NCI-H1930 (cell line): ENCODE data around the gene ZNF407.

Experiments
- DNase-seq, 2 experiments: peaks; one replicate each; lab custom pipeline; 2025; lab: John Stamatoyannopoulos, UW

The ZNF407 gene

DNA sequence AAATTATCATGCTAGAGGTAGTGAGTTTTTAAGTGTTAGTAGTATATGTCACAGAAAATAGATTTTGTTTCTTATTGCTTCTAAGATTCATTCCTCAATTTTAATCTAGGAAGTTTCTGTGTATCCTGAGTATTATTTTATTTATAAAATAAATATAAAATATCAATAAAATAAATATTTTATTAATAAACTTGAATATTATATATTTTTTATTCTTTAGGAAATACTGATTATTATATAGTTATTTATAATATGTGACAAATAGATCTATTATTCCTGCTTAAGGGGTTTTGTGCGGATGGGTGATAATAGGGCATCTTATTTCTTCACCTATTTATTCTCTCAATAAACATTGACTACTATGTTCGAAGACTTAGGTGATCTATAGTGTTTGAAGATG lies 191.0 kb downstream of the ZNF407 start:
- no peak for DNase-seq

DNA sequence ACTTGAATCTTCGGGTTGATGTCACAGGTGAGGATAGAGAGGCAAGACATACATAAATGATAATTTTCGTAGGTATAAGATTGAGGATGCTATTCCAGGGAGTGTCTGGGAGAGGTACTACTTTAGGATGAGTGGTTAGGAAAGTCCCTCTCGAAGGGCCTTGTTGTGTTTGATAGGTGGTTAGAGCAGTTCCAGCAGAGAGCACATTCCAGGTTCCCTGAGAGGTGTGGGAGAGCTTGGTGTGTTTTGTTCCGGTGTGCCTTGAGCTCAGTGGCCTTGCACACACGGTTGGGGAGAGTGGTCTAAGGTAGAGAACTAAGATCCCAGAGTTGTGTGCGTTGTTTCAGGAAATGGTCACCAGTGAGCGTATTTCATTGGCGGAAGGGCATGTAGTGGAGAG lies 191.4 kb downstream of the ZNF407 start:
- DNase-seq, result no peak

DNA sequence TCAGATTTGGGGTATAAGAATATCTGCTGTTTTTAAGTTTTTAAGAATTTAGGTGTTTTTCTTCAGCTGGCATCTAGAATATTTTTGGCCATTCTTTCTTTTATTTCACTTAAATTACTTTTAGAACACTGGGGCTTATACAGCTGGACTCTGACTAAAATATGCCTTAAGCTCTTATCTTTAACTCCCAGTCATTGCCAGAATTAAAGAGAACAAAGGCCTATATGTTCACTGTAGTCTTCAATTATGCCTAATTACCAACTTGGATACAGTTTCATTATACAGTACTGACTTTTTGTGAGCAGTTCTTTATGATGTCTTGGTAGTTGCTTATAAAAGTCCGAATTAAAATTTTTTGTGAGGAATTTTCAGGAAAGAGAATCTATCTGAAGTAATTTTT lies 192.8 kb downstream of the ZNF407 start:
- no peak for DNase-seq

DNA sequence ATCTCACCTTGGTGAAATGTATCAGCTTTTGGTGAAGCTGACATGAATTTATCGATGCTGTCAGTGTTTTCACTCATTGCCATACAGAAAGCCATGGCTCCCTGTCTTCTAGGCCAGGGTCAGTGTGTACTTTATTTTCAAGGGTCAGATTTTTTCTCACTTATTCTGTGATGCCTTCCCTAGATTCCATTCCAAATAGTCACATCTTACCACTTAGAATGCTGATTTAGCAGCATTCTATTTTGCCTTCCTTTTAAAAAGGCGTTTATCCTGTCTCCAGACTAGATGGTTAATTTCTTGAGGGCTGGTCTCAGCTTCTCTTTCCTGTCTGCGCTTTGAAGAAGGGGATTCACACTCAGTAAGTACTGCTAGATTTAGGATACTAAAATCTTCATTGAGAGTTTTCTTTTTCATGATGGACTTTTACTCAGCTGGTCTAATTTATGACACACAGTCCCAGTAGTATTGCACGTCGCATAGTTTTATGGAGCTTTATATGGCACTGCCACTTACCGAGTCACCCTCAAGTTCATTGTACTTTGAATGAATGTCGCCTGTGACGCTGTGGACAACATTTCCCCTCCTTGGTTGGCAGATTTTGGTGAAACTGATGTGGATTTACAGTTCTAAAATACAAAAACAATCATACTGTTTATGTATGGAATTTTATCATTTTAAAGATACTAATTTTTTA lies 194.0 kb downstream of the ZNF407 start:
- DNase-seq, result no peak

DNA sequence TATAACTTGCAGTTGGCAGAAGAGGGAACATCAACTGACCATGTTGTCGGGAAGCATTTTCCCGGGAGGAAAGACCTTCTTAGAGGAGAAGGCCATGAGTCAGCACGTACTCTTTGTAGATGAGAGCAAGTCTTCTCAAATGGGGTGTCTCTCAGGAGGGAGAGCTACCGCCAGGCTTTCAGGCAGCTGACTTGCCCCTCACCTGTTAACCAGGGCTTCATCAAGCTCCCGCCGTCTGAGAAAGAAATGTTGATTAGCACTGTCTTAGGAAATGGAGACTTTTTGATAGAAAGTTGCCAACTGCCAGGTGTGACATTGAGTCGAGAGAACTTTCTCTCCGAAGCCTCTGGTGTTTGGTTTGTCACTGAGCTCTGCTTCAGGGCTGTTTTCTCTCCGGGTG lies 196.1 kb downstream of the ZNF407 start:
- no peak for DNase-seq

DNA sequence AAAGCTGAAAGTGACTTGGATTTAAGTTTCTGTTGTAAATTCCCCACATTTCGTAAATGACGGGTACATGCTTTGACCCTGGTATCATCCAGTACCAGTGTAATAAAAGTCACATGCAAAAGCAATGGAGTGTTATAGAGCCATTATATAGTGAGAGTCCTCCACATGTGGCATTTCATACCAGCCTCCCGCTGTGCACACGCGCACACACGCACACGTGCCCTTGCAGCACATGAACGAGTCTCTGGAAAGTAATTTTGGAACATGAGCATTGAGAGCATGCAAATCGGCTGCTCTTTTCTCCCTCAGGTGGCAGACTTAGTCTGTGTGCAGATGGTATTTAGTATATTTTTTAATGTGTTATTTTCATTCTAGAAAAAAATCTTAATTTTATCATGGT lies 198.1 kb downstream of the ZNF407 start:
- no peak for DNase-seq

DNA sequence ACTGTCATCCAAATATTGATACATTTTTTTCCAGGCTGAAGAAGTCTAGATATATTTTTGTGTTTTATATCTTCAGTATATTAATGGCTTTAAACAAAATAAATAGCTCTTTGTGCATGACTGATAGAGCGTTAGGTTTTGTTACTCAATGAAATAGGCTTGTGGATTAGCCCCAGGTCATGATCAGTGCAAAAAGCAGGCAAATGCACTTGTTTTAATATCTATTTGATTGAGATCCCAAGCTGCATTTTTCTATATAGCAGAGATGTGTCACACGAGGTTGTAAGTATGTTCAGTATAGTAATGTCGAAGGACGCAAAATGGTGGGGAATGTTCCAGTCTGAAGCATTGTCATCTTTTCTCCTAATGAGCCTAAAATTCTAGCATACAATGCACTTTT lies 198.5 kb downstream of the ZNF407 start:
- DNase-seq, result no peak

DNA sequence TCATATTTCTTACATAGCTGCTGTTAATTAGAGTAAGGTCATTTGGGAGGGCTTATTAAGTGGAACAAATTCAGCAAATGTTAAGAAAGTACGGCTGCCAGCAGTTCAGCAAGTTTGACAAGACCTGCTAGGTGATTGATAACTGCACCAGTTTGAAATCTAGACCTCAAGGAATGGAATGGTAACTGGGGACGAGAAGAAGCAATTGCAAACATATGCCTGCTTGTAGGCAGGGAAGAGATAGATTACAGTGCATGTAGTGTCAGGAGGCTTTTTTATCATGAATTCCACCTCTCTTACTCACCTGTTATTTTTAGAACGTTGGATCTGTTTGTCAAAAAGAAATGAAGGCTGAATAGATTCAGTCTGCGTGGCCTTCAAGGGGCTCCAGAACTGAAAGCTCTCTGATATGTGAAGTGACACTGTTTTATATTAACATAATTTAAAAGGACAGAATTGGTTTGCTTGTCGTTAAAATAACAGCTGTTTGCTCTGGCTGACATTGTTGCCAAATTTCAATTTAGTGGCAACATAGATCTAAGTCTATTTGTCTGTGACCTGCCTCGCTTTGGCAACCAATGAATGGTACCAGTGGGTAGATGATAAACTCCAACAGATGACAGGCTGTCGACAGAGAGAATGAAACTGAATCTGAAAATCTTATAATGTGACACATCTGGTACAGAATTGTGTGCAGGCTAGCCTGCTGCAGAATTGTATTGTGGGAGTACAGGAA lies 199.3 kb downstream of the ZNF407 start:
- DNase-seq, result no peak

DNA sequence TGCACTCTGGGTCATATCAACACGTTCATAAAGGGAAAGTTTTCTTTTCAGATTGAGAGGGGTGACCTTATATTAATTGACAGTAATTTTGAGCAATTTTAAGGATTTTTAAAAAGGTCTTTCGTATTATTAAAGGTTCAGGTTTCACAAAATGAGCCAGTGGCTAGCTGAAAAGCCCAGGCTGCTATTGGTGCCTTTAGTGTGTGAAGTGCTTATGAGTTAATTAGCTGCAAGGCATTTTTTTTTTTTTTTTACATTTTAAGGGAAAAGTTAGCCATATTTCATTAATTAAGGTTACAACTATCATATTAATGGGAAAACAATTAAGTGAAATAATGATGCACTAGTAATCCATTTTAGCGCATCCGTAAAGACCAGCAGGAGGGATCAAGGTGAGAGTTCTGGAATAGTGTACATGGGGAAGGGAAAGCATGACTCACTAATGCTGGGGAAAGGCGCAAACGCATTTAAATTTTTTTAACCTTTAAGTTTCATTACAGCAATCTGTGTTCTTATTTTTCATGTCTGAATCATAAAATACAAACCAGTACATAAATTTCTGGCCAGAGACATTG lies 200.0 kb downstream of the ZNF407 start:
- no peak for DNase-seq

DNA sequence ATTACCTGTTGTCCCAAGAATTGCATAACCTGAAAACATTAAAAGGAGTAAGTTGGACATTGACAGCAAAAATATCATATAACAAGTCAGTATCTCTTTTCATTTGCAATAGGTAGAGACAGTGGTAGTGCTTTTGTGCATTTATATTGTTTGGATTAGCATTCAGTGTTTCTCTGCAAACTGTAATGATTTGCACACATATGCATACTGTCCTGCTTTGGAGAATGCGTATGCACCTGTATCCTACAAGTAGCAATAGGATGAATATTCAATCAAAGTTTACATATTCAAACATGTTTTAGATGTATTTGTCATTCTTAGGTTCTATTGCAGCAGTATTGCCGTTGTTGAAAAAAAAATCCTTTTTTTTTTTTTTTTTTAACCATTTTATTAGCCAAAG lies 201.9 kb downstream of the ZNF407 start:
- DNase-seq, result no peak

DNA sequence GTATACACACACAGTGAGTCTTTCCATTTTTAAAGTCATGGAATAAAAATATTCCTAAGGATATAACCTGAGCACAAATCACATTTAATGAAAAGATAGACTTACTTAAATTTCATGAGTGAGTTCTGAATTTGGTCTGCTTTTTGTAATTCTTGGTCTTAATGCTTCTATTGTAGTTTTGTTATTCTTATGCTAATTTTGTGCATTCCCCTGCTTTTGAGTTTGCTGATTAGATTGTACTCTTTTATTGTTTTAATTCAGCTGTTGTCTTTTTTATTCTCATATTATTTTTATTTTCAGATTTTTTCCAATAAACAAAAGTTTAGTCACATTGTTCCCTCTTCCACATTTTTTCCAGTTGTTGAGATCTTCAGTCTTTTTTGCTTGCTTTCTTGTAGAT lies 202.4 kb downstream of the ZNF407 start:
- no peak for DNase-seq

DNA sequence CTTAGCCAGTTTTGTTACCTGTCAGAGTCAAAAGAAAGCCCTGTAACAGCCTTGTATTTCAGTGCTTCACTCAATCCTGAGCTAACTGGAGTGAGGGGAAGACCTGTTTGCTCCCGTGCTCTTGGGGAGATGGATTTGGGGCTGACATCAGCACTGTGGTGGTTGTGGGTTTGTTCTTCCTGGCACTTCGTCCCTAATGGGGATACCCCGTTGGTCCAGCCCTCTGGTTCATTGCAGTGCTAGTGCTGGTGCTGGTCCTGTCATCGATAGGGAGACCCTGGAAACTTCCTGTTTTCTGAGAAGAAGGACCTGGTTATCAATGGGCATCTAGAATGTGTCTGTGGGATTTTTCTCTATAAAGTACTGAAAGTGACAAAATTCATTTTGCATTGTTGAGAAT lies 205.4 kb downstream of the ZNF407 start:
- DNase-seq, result no peak

DNA sequence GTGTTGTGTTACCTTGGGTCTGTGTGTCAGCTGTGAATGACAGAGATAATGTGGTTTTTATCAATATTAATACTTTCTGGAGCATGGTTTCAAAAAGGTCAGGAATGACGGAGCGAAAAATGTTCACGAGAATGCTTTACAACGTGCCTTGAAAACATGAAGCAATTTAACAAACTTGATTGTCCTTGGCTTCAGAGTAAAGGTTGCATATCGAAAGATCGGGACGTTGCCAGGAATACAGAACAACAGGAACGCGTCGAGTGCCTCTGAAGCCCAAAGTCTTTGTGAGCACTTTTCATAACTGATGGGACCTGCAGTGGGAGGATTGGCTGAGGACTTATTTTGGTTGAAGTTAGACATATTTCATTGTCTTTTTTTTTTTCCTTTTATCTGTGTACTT lies 206.1 kb downstream of the ZNF407 start:
- no peak for DNase-seq

DNA sequence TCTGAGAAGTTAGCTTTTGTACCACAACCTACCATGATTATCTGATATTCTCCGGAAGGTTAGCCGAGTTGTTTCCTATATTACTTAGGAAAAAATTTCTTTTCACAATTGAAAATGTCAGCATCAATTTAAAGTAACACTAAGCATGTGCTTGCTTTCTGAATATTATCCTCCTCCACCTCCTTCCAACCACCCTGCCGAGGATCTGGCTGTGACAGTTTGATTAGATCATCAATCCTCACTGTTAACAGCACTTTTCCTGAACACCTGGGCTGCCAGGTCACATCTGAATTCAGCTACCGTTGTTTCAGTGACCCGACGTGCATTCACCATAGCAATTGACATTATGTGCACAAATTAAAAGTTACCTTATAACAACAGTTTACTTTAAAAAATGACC lies 207.0 kb downstream of the ZNF407 start:
- no peak for DNase-seq

DNA sequence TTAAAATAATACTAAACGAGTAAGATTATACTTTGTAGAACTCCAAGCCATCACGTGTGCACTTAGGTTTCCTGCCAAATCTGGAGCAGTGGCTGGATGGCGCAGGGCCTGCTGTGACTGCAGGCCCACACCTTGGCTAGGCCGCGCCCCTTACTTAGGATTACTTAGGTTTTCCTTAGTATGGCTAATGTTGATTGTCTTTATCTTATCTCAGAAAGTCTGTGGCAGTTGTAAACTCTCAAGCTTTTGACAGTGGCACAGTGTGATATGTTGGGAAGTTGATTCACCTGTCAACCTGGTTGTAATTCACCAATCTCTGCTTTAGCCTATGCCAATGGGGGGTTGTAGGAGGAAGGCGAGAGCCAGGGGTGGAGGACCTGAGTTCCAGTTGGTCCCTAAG lies 208.4 kb downstream of the ZNF407 start:
- no peak for DNase-seq

DNA sequence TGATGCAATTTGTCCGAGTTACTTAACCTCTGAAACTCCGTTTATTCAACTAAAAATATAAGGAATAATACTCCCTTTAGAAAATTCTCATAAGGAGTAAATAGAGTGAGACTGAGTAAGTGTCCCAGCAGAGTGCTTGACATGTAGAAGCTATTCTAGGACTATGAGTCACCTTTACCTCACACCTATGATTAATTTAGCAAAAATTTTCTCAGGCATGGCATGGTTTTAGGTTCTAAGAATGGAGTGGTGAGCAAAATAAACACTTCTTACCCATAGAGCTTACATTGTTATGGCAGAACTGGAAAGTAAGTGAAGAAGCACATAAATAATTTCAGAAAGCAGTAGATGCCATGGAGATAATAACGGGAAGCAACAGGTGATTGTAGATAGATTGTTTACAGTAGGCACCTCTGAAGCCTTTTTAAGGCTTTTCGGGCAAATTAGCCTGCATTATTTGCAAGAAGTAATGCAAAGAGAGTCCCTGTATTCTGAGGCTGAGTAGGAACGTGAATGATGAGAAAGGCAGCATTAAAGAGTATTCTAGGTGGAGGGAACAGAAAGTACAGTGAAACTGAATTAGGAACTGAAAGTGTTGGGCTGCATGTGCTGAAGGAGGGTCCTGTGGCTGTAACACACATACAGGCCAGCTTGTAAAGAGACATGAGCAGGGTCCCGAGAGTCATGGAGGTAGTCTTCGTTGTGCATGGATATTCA lies 209.2 kb downstream of the ZNF407 start:
- no peak for DNase-seq

DNA sequence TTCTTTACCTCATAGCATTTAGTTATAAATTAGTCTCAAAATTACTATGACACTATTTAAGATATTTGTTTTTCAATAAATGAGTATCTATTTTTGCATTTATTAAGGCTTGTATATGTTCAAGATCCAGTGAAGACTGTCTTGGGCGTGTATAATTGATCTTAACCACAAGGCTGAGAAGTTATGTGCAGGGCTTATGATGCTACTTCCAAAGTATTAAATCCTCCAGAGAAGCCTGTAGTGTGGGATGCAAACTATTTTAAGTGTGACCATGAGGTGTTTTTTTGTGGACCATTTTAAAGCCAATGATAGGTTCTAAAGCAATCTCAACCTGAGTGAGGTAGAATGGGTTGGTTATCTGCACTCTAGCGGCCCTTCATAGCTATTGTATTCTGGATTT lies 219.9 kb downstream of the ZNF407 start:
- no peak for DNase-seq

DNA sequence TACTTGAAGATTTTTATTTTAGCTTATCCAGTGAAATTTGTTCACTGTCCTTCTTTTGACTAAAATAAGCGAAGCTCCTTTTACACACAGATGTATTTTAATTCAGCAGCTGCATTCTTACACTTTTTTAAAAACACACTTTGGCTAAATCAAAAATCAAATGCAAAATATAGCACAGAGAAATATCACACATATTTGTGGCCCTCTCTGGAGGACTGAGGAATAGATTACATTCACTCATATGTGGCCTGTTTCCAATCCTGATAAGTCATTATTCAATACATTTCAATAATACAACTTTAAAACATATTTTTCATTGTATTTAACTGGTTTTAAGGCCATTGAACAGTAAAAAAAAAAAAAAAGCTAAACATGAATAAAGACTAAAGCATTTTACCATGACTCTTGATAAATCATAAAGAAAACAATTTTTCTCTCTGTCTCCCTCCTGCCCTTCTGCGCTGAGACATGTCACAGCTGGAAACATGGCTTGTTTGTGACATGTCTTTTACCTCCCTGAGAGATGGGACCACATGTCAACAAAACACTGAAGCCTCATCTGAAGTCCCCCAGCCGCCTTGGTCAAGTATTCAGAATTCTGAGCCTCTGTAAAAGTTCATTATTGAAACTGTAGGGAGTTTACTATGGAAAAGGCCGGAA lies 221.0 kb downstream of the ZNF407 start:
- no peak for DNase-seq

DNA sequence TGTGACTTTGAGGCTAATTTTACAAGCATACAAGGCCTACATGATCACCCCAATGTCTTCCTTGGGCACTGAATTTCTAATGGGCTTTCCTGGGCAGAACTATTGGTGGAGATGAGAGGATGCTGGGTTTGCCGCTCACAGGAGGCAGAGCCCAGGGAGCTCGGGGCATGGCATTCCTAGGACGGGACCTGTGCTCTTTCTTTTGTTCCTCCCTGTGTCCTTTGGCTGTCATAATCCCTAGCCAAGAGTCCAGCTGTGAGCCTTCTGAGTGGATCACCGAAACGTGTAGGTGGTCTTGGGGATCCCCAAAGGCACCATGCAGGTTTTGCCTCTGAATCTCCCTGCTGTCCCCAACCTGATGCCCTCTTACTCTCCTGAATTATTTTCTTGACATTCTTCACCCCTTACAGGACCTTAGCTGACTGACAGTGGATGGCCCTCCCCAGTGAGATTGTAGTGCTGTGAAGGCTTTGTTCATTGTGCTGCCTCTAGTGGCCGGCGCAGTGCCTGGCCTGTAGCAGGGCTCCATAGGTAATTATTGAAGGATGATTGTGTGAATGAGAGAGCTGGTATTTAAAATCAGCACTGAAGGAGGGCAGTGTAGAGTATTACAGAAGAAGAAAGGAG lies 221.9 kb downstream of the ZNF407 start:
- DNase-seq, result no peak

DNA sequence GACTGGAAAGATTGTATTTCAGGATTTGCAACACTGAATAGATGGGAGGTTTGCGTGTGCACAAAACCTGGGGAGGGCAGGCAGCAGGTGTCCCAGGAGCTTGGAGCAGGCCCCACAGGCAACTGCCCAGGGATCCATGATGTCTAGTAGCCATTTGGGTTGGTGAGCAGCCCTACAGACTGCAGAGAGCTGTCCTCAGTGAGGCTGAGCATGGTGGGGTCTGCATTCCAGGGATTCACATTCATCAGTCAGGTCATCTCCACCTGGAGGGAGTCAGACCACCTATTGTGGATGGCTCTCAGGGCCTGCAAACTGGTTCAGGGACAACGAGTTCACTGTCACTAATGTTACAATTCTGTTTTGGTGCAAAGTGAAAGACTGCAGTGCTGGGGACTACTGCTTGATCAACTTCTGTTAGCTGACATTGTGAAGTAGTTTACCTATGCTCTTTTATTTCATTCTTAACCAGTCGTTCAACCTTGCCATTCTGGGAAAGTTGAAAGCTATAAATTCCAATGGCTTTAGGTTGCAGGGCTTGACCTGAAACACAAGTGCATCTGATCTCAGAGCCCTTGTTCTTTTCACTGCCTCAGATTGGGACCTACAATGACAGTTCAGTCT lies 222.6 kb downstream of the ZNF407 start:
- DNase-seq, result no peak

DNA sequence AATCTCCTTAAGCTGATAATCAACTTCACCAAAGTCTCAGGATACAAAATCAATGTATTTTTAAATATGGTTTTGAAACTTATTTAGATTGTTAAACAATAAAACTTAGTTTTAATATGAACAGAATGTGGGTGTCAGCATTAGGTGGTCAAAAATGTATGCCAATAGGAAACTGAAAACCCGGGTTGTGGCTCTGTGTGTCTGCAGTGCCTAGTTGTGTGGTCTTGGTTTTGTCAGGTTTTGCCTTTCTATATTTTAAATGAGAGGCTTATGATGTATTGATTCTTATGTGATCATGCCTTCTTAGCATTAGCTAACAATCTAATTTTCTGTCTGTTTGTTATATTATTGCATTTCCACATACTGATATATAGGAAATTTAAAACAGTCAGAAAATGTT lies 227.8 kb downstream of the ZNF407 start:
- DNase-seq, result no peak
